GM18502 (cell line): ENCODE data around the gene ATF2.
A peak's percentile ranks its signal among the peaks of the same experiment; 100 is the strongest.

Experiments
- ATAC-seq: cut with Tn5 transposase; IDR thresholded peaks from one replicate; pipeline ENCODE4 v1.9.1; 2021; ENCODE audit warnings: mild to moderate bottlenecking; ENCODE audit not compliant: unreplicated experiment, poor library complexity

Gene ATF2, protein sequence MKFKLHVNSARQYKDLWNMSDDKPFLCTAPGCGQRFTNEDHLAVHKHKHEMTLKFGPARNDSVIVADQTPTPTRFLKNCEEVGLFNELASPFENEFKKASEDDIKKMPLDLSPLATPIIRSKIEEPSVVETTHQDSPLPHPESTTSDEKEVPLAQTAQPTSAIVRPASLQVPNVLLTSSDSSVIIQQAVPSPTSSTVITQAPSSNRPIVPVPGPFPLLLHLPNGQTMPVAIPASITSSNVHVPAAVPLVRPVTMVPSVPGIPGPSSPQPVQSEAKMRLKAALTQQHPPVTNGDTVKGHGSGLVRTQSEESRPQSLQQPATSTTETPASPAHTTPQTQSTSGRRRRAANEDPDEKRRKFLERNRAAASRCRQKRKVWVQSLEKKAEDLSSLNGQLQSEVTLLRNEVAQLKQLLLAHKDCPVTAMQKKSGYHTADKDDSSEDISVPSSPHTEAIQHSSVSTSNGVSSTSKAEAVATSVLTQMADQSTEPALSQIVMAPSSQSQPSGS

DNA sequence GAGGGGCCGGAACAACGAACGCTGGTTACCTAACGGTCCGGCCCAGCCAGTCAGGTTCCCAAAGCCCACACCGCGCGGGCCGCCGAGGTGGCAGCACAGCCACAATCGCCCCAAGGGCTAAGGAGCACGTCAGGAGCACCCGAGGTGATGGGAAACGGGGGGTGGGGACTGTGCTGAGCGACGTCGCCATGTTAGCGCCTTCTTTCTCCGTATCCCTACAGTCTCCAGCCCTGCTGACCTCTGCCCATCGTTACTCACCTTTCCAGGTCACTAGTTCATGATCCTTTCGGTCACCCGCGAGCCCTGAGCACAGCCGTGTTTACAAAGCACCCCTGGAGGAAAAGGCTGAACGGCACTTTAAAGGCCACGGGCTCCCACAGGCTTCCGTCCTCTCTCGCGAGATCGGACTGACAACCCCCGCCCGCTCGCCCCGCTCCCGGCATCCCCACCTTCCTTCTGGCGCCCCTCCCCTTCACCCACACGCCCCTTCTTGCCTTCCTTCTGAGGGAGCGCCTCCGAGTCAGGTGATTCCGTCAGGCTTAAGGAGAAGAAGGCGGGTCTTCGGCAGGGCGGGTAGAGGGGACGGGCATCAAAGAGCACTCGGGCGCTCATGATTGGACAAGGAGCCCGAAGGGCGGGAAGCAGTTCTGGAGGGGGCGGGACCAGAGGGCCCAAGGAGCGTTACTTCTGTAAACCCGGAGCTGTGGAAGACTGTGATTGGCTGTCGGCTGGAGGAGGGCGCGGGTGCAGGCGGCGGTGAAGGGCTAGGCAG, at the start of gene ATF2:
Gene ATF2 (minus strand): TSS at position 412 of the 772 bp plus-strand sequence. CDS start 31,760 bp downstream, outside the sequence.
- peak; percentile 95 for ATAC-seq

DNA sequence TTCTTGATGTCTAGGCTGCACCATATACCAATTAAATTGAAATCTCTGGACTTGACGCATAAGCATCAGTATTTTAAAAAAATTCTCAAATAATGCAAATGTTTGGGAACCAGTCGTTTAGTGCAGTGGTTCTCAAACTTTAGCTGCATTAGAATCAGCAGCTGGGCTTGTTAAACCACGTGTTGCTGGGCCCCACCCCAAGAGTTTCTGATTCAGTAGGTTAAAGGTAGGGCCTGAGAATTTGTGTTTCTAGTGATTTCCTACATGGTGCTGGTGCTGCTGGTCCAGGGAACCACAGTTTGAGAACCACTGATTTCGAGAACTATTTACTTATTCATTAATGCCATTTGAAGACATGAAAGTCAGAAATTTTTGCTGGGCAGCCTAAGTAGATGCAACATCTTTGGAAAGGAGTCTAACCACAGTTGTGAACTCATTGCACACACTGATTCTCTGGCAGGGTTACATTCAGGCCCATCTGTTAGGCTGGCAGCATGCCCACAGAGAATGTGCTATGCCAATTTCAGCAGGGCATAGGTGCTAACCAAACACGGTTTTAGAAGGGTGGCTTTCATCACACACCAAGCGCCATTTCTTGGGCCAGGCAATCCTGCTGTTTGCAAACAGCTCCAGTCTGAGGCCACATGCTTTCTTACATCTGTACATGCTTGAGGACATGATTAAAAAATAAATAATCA, 39.9 kb upstream of the ATF2 start:
- ATAC-seq: no peak

DNA sequence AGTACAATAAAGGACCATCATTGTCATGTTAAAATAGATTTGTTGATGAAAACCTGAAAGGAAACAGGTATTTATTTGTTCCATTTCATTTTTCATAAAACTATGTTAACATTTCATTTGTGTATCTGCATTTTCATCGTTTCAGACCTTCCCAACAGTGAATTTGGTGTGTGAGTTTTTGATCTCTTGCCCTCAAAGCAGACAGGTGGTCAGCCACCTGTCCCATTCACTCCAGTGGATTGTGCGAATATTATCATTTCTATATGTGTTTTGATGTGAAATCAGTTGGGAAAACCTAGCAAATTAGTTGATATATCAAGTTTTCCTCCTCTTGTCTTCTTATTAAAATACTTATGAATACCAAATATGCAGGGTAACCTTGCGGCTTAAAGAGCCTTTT, 38.9 kb upstream of the ATF2 start:
- ATAC-seq: no peak

DNA sequence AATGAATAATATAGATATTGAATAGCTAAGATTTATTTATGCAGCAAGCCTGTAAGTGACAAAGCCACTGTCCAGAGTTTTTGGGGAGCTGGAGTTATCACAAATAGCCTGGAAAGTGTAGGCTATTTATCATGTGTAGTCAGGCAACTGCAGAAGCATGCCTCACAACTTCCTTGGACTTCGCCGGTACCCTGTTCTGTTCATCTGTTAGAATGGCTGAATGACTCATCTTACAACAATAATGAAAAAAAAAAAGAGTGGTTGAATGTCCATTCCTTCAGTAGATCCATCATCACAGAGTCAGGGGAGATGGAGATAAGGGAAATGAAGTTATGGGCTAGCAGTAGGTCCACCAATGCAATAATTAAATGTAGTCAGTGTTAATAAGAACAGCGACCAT, 37.5 kb upstream of the ATF2 start:
- no peak for ATAC-seq

DNA sequence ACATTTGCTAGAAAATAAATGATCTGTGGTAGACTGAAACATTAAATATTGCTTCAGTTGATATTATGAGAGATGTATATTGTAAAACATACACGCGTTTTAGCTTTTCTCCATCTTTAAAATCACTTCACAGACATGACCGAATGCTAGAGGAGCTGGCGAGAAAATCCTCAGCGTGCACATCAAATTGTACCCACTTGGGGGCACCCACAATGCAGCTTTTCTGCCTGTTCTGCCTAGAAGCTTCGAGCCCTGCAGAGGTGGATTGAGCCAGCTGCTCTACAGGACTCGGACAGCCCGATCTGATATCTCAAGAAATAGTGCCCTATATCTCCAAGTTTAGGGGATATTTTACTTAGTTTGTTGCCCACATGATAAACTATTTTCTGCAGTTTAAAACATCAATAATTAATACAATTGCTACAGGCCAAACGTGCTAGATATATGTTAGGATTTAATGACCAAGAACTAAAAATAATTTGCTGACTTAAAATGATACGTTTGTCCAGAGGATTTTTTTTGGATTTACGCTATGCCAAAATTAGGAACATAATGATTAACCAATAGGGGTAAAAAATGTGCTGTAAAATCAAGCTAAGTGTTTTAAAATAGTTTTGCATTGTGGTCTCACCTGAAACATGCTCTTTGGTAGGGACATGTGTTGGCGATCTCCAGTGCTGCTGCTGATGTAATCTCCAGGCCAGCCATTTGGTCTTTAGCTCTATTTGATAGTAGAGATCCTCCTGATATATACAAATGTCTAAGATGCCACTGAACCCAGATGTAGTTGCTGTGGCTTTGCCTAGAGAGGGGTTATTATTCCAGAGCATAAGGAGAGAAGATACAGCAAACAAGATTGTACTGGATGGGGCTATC, 35.9 kb upstream of the ATF2 start:
- no peak for ATAC-seq

DNA sequence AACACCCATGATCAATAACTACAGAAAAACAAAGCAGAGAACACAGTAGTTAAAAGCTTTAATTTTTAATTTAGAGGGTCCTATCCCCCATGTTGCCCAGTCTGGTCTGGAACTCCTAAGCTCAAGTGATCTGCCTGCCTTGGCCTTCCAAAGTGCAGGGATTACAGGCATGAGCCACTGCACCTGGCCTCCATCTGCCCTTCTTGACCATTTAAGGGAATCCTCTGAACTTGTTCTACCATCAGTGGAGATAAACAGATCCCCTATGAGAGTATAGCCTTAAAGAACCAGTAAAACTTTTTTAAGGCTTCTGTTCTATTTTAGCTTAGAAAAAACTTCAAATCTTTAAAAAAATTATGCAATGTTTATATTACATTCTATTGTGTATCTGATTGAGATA, 27.0 kb upstream of the ATF2 start:
- no peak for ATAC-seq

DNA sequence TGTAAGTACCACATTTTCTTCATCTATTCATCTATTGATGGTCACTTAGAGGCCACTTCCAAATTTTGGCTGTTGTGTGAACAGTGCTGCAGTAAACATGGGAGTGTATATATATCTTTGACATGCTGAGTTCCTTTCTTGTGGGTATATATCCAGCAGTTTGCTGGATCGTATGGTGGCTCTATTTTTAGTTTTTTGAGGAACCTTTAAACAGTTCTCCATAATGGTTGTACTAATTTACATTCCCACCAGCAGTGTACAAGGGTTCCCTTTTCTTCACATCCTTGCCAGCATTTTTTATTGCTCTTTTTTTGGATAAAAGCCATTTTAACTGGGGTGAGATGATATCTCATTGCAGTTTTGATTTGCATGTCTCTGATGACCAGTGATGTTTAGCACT, 20.8 kb upstream of the ATF2 start:
- ATAC-seq: no peak

DNA sequence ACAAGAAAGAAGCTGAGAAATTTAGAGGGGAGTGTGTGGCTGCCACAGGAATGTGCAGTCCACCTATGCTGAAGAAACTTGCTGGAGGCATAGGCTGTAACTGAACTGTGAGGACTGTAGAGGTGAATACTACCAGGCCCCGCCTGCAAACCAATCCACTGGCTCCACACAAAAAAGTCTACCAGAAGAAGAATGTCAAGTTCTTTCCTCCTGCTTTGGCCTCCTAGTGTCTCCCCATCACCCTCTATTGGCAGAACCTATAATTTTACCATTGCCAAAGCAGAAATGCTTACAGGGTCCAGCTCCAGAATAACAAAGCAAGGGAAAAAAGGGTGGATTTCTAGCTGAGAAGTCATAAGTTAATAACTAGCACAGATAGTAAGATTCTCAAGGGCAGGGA, 19.4 kb upstream of the ATF2 start:
- peak; percentile 56 for ATAC-seq

DNA sequence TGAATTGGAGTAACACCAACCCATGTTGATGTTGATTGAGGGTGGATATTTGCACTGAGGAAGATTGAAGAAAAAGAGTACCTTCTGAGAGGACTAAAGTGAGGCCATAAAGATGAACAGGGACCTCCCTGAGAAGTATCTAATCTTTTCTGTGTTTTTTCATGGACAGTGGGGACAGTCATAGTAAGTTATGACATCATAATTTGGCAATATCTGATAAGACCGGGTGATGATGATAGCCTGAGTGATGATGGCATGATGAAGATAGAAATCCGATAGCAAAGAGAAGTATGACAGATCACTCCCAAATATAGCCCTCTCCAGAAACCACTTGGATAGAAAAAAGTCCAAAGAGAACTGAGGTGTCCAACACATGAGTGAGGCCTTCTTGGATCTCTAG, 15.7 kb upstream of the ATF2 start:
- no peak for ATAC-seq

DNA sequence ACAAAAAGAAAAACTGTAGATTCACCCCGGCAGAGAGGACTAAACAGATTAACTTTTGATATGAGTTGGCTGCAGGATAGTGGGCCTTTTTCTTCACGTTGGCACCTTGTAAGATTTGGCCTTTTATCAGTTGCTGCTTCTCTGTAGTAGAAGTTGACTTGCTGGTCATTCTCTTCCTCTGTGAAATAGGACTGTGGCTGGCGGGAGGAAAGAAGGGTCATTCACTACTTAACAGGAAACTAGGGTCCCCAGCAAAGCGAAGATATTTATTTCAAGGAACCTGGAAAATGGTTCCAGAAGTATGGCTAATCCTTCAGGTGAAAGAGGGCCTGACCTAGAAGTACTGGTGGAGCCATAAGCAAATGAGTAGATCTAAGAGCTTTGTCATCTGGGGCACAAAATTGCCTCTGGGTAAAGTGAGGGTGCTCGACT, 13.9 kb upstream of the ATF2 start:
- ATAC-seq: no peak

DNA sequence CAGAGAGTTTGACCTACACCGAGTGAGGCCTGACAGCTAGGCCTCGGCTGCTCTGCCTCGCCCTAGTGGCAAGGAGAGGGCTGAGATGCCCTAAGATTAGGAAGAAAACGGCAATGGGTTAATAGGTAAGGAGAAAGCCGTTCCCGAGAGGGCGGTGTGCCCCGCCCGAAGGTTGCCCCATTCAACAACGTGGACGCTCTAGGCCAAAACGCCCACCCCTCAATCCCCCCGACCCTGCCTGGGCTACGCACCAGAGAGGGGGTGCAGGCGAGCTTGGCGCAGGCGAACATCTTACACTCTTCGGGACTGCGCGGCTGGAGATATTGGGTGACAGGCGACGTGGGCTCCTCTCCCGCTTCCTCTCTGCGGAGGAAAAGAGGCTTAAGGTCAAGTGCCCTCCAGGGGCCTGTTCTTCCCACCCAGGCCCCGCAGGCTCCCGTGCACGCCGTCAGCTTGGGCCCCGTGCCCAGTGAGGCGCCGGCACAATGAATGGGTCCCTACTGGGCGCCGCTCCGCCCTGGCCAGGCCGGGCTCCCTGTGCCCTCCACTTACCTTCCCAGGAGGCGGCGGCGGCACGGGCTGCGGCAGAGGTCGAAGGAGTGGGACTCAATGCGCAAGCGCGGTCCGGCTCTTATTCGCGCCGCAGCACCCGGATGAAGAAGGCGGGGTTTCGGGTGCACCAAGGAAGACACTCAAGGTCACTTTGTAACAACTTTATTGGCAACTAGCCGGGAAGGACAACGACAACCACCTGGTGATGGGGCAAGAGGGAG, 13.3 kb upstream of the ATF2 start, which contains the start of gene ATP5MC3:
Gene ATP5MC3 (minus strand): TSS at position 607 of the 773 bp plus-strand sequence. CDS start 317 bp downstream, at position 290.
- ATAC-seq: peak; percentile 91

DNA sequence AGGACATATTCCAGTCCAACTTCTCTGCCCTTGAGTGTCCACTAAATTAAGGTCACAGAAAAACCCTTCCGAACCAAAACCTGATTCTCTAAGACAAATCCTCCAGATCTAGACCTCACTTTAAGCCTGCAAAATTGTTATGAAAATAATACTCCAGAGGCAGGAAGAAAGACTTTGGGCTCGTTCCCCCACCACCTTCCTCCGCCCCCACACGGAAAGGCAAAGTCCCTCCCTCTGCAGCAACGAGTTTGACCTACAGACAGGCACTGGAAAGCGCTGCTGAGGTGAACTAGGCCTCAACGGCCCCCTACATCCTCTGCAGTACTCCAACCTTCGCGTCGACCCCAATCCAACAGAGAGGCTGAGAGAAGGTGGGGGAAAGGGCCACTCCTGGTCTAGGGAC, 12.7 kb upstream of the ATF2 start:
- peak; percentile 66 for ATAC-seq

DNA sequence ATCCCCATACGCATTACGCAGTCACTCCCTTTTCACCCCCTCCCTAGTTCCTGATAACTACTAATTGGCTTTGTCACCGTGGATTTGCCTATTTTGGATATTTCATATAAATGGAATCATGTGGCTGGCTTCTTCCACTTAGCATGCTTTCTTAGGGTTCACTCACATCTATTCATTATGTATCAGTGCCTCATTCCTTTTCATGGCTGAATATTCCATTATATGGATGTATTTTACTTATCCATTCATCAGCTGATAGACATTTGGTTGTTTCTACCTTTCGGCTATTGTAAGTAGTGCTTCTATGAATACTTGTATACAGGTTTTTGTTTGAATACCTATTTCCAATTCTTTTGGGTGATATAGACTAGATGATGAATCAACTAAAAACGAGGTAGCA, 8.6 kb upstream of the ATF2 start:
- no peak for ATAC-seq

DNA sequence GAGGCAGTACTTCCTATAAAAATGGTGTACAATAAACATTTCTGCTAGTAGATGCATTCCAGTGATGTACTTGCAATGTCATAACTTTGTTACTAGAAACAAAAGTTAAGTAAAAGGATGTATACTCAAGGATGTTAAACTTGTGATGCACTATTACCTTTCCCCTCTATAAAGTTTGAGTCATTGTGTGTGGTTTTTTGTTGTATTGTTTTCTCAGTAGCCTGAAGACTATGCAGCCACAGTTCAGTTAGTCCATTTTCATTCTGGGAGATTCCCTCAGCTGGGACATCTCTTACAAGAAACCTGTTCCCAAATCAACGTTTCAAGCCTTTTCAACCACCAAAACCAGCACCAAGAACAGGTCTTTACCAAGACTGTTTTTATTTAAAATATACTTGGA, 7.9 kb upstream of the ATF2 start:
- ATAC-seq: no peak

DNA sequence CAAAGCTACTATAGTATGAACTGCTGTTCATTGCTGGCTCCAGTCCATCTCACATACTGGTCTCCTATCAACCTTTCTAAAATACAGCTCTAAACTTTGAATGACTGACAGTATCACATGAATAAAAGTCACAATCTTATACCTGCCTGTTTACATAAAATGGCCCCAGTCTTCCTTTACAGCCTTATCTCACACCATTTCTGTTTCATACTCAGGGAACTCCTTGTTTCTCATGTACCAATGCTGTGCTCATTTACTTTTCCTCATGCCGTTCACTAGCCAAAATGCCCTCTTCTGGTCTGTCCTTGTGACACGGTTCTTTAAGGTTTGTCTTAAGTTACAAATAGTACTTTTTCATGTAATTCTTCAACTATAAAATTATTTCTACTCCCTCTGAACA, 7.3 kb upstream of the ATF2 start:
- ATAC-seq: no peak

DNA sequence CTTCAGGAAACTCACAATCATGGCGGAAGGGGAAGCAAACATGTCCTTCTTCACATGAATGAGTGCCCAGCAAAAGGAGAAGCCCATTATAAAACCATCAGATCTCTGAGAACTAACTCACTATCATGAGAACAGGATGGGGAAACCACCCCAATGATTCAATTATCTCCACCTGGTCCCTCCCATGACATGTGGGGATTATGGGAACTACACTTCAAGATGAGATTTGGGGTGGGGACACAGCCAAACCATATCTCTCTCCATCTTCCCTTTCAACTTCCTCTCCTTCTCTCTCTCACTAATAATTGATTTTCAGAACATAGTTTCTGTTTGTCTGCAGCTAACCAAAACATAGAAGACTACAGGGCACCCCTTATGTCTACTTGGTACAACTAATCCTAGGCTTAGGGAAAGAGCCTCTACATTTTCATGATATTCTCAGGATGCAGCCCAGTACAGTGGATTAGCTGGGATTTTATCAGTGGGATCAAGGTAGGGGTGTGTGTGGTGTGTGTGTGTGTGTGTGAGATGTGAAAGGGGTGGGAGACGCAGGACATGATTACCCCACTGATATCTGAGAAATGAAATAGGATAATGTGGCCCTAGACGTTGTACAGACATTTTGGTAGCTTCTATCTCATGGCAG, 2.8 kb upstream of the ATF2 start:
- ATAC-seq: no peak

DNA sequence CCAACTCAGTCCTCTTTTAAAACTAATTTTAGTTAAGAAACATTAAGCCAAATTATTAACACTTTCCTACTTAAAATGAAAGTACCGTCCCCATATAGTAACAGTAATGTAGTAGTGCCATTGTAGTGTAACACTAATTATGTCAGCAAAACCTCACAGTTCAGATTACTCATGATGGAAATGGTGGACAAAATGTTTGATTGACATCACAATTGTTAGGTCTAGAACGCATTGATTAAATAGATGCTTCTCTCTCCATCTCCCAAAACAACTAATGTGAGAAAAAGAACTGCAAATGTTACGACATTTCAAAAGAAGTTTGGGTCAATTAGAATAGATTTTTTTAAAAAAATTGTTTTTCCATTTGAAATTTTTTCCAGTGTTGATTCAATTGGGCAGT, 1.2 kb upstream of the ATF2 start:
- ATAC-seq: no peak

DNA sequence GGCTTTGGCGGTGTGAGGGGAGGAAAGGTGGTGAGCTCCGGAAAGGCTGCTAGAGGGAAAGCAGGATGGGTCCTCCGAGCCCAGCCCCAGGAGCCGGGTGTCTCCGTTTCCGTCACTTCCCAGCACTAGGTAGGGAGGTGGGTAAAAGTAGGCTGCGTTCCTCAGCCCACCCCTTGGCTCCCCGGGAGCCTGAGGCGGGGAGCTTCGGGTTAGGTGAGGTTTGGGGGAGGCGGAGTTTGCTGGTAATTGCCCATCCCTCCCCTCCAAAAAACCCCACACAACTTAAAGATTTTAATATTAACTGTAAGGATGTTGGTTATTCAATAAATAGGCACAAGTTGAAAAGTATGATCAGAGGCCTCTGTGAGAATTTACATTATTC, 552 bp upstream of the ATF2 start:
- ATAC-seq: peak; percentile 35
